HG03060 (cell line): ENCODE results near the gene ZNF764.
"Not testable (repeated sequence)": the region's sequence is repeated elsewhere in the genome, so short reads cannot be mapped to it uniquely, and the experiment has no call there.

Experiments
- ATAC-seq: cut with Tn5 transposase; IDR thresholded peaks from one replicate; pipeline ENCODE4 v1.9.1; 2021; ENCODE audit warnings: low read depth, moderate number of reproducible peaks; ENCODE audit not compliant: unreplicated experiment

ZNF764 gene

DNA sequence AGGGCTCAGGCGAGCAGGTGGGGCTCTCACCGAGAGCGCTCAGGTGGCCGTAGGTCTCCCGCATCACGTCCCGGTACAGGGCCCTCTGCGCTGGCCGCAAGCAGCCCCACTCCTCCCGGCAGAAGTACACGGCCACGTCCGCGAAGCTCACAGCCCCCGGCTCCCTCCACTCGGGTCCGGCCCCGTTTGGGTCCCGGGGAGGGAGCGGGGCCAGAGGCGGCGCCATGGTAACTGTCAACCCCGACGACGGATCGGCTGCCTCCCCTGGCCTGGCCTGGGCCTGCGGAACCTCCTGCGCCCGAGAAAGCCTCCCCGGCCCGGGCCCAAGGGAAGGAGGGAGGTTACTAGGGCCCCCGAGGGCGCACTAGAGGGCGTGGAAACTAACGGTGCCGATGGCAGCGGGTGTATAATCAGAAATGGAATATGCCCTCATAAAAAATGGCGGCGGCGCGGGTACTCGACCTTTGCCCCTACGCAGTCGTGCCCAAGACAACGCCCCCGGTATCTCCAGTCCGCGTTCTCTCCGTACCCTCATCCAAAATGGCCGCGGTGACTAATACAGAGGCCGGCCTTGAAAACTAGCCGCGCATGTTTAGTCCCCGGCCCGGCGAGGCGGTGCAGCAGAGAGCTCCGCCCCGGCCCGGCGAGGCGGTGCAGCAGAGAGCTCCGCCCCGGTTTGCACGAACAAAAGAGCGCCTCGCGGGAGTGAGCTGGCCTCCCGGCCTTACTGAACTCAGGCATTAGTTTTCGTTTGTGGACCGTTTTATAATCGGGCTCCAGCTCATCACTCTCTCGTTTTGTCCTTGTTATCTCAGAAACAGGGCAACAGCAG is at the start of gene ZNF764:
Gene ZNF764, minus strand, starts transcription at position 418 of the 832 bp plus-strand sequence. Its CDS starts 192 bp downstream, at position 226.
- ATAC-seq, result peak; percentile 80

GRCh38 chr16:30606004-30606403 is 47.8 kb upstream of the ZNF764 start:
- ATAC-seq, result no peak

DNA sequence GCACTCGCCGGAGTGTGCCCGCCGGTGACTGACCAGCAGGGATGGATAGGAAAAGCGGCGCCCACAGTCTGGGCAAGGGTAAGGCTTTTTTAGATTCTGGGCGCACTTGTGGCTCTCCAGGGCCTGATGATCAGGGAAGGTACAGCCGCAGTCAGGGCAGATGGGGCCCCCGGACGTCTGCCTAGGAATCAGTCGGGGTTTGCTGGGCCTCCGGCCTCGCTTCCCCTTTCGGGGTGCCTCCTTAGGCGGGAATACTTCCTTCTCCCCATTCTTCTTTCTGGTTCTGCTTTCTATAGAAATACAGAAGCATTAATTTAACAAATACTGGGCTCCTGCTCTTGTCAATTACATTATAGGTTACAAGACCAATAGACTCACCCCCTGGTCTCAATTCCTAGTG is 47.0 kb upstream of the ZNF764 start:
- no peak for ATAC-seq

DNA sequence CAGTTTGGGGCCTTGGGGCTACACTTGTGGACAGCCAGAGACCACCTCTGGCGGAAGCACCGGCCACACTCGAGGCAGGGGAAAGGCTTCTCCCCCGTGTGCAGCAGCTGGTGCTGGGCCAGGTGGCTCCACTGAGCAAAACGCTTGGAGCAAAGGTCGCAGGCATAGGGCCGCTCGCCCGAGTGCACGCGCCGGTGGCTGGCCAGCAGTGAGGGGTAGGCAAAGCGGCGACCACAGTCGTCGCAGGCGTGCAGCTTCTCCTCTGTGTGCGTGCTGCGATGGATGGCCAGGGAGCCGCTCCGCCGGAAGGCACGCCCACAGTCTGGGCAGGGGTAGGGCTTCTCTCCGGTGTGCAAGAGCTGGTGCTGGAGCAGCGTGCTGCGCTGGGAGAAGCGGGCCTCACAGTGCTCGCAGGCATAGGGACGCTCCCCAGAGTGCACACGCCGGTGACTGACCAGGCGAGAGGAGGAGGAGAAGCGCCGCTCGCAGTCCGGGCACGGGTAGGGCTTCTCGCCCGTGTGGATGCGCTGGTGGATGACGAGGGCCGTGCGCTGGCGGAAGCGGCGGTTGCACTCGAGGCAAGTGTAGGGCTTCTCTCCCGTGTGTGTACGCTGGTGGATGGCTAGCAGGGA is 46.3 kb upstream of the ZNF764 start:
- no peak for ATAC-seq

- ATAC-seq, result no peak
Measured at GRCh38 chr16:30603945-30604315, 45.8 kb upstream of the ZNF764 start.

GRCh38 chr16:30602616-30603277 is 44.6 kb upstream of the ZNF764 start:
- no peak for ATAC-seq

GRCh38 chr16:30601966-30602365 is 43.8 kb upstream of the ZNF764 start:
- ATAC-seq, result no peak

DNA sequence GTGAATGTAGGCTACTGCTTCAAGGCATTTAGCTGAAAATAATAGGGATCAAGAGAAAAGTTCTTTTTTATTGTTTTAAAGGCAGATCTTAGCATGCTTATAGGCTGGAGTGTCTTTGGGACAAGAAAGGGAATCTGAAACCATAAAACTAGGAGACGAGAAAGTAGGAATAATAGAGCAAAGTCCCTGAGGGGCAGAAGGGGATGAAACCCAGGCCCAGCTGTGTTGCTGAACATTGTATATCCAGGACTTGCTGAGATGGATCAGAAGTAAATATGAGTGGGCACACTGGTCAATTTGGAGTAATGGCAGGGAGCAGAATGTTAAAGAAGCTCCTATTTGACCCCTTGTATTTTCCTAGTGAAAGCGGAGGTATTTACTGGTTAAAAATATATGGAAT is 42.8 kb upstream of the ZNF764 start:
- no peak for ATAC-seq

GRCh38 chr16:30600215-30600614 is 42.0 kb upstream of the ZNF764 start:
- ATAC-seq, result no peak

DNA sequence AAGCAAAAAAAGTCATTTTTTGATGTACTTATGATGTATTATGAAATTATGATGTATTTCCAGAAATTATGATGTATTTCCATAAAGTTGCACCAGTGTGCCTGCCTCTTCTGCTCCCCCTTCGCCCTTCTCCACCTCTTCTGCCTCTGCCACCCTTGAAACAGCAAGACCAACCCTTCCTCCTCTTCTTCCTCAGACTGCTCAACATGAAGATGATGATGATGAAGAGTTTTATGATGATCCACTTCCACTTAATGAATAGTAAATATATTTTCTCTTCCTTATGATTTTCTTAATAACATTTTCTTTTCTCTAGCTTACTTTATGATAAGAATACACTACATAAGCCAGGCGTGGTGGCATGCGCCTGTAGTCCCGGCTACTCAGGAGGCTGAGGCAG is 34.7 kb upstream of the ZNF764 start:
- no peak for ATAC-seq

GRCh38 chr16:30590869-30591268 is 32.7 kb upstream of the ZNF764 start:
- ATAC-seq, result not testable (repeated sequence)

- ATAC-seq, result not testable (repeated sequence)
Measured at GRCh38 chr16:30589582-30589981, 31.4 kb upstream of the ZNF764 start.

GRCh38 chr16:30588651-30589050 is 30.5 kb upstream of the ZNF764 start:
- no peak for ATAC-seq

DNA sequence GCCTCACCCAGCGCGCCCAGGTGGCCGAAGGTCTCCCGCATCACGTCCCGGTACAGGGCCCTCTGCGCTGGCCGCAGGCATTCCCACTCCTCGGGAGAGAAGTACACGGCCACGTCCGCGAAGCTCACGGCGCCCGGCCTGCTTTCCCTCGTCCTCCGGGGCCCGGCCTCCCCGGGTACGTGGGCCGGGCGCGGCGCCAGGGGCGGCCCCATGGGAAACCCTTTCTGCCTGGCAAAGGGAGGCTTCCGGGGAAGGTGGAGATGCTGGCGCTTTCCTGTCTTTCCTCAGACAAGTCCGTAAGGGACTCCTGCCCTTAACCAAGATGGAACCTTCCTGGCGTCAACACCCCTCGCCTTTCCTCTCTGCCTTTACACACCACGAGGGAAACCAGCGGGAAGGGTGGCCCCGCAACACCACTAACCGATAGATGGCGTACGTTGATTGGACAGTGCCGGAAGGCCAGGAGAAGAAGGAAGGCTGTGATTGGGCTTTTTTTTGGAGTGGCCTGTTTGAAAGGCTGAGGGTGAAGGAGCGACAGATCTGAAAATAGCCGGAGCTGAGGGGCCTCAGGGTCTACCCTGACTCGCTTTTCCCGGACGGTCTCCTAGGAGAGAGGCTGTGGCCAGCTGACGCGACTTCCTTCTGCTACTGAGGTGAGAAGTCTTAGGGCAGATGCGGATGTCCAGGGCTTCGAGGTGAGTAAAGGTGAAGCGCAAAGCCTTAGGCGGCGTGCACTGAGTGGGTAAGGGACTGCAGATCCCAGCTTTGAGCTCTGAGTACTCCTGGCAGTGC is 27.4 kb upstream of the ZNF764 start, which contains the start of gene ZNF785:
Gene ZNF785, minus strand, starts transcription at position 298 of the 792 bp plus-strand sequence. Its CDS starts 86 bp downstream, at position 212.
- peak; percentile 69 for ATAC-seq

DNA sequence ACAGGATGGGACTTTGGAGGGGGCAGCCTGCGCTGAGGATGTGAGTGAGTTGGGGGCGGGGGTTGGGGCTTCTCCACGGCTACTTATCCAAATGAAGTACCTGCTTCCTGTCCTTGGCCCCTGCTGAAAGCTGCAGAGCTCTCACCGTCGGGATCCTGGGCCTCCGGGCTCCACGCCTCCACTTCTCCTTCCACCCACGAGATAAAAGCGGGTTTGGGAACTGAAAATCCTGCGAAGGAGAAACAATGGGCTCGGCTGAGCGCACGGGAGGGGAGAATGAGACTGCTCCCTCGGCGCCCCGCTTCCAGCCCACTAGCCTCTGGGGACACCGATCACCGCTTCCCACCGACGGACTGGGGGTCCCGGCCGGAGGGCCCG is 26.8 kb upstream of the ZNF764 start:
- ATAC-seq, result peak; percentile 23

DNA sequence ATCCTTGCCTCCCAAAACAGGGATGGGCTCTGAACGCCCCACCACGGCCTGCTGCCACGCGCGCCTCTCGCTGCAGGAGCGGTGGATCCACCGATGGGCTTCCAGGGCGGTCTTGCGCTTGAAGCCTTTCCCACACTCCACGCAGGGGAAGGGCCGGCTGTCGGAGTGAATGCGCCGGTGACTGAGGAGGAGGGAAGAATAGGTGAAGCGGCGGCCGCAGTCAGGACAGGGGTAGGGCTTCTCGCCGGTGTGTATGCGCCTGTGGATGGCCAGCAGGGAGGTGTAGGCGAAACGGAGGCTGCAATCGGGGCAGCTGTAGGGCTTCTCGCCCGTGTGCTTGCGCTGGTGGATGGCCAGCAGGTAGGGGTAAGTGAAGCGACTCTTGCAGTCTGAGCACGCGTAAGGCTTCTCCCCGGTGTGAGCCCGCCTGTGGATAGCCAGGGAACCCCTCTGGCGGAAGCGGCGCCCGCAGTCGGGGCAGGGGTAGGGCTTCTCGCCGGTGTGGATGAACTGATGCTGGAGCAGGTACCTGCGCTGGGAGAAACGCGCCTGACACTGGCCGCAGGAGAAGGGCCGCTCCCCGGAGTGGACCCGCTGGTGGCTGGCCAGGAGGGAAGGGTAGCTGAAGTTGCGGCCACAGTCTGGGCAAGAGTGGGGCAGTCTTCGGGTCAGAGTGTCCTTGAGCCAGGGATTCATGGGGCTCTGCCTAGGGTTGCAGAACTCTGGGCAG is 24.6 kb upstream of the ZNF764 start:
- ATAC-seq, result no peak

GRCh38 chr16:30581457-30581856 is 23.3 kb upstream of the ZNF764 start:
- no peak for ATAC-seq

DNA sequence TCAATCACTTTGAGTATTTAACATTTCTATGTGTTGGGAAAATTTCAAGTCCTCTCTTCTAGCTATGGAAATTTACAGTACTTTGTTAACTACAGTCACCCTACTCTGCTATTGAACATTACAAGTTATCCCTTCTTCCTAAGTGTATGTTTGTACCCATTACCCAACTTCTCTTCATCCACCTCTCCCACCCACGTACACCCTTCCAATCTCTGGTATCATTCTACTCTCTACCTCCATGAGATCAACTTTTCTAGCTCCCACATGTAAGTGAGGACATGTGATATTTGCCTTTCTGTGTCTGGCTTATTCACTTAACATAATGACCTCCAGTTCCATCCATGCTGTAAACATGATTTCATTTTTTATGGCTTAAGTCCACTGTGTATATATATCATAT is 16.5 kb upstream of the ZNF764 start:
- ATAC-seq, result no peak

DNA sequence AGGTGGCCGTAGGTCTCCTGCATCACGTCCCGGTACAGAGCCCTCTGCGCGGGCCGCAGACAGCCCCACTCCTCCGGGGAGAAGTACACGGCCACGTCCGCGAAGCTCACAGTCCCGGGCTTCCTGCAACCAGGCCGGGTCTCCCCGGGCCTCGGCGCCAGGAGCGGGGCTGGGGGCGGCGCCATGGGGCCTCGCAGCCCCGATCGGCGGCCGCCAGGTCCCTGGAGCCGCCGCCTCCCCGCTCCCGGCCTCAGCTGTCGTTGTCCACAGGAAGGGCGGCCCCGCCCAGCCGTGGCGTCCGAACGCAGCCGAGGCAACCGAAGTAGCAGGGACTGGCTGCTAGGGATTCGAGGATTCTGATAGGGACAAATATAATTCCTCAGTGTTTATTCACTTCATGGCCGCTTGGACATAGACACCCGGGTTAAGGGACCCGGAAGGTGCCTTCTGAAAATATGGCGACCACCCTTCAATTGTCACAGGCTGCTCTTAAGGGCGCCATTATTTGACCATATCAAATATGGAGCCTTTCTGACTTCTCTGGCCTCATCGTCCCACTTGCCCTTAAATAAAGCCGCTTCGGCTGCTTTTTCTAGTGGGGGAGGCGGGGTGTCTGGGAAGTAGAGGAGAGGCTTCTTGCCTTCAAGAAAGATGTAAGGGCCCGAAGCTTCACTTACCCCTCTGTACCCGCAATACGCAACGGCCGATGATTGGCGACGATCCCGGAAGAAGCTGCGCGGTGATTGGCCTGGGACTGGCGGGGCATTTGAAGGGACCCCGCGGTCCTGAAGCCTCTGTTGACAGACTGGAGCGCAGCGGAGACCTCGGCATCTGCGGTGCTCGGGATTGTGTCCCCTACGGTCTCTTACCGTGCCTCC is 13.5 kb upstream of the ZNF764 start, which contains the start of gene ZNF688:
Gene ZNF688, minus strand, starts transcription at position 270 of the 878 bp plus-strand sequence. Its CDS starts 85 bp downstream, at position 185.
- peak; percentile 63 for ATAC-seq
